HG03064 (cell line): Measurements from ENCODE around the gene SH3RF2.
"Not testable (repeated sequence)": the region's sequence is repeated elsewhere in the genome, so short reads cannot be mapped to it uniquely, and the experiment has no call there.

Experiments
- ATAC-seq: cut with Tn5 transposase; IDR thresholded peaks from one replicate; pipeline ENCODE4 v1.9.1; 2021; ENCODE audit warnings: low read depth; ENCODE audit not compliant: unreplicated experiment

Gene SH3RF2, protein sequence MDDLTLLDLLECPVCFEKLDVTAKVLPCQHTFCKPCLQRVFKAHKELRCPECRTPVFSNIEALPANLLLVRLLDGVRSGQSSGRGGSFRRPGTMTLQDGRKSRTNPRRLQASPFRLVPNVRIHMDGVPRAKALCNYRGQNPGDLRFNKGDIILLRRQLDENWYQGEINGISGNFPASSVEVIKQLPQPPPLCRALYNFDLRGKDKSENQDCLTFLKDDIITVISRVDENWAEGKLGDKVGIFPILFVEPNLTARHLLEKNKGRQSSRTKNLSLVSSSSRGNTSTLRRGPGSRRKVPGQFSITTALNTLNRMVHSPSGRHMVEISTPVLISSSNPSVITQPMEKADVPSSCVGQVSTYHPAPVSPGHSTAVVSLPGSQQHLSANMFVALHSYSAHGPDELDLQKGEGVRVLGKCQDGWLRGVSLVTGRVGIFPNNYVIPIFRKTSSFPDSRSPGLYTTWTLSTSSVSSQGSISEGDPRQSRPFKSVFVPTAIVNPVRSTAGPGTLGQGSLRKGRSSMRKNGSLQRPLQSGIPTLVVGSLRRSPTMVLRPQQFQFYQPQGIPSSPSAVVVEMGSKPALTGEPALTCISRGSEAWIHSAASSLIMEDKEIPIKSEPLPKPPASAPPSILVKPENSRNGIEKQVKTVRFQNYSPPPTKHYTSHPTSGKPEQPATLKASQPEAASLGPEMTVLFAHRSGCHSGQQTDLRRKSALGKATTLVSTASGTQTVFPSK

DNA sequence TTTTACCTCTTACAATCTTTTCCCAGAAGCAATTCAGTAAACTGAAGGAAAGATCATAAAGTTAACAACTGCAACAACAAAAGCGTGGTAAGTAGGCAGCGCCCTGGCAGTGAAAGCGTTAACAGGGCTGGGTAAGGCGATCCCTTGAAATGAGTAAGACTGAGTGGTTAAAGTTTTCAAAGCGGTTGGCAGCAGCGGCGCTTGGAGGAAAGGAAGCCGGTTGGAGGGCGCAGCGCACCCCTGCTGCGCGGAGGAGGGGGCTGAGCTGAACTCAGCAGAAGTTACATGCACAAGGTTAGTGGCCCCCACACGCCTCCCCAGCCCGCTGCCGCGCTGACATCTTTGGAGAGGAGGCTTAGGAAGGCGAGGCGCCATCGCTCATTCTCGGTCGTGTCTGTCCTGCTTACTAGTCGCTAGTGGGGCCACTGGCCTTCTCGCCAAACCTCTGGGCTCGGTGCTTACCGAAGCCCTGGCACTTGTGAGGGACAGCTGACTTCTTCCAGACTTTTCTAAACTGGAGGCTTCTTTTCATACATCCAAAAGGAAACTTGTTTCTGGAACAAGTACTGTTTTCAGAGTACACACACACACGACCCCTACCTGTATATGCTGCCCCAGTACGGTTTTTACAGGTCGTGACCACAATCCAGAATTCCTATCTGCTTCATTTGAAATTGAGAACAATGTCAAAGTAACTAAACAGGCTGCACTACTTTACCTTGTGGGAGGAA is at the start of gene SH3RF2:
Gene SH3RF2 (plus strand): TSS at position 178 of the 731 bp plus-strand sequence. CDS start 1,351 bp downstream, outside the sequence.
- no peak for ATAC-seq

DNA sequence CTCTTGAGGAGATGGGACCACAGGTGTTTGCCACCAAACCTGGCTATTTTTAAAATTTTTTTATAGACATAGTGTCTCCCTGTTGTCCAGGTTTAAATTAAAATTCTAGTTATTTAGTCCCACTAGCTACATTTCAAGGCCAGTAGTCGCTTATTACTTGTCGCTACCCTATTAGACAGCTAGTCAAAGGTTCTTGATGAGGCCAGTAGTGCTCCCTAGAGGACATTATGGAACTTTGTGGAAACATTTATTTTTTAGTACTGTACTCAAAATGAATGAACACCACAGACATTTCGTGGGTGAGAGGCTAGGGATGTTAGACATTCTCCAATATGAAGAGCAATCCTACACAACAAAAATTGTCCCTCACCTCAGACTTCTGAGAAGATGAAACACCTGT is 49.2 kb upstream of the SH3RF2 start:
- no peak for ATAC-seq

DNA sequence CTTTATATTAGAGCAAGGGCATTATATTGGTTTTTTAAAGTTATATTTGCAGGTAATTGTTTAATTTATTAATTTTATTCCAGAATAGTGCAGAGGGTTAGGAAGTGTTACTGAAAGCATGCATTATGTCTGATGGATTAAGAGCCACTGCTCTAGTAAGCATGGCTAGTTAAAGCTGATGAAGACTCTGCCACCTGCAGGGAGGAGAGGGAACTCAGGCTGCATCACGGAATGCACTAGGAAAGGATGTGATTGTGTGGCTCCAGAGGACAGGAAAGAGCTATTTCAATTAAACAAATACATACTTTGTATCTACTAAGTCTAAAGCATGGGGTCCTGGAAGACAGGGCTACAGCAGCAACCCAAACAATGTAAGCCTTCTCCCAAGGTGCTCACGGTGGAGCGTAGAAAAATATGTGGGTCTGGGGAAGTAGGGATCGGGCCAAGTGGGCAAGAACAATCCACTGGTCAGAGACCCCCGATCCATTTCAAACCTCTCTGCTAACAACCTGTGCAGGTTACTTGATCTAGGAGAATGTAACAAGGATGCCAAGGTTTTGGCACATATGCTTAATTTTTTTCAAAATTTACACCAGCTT is 48.3 kb upstream of the SH3RF2 start:
- ATAC-seq = no peak

DNA sequence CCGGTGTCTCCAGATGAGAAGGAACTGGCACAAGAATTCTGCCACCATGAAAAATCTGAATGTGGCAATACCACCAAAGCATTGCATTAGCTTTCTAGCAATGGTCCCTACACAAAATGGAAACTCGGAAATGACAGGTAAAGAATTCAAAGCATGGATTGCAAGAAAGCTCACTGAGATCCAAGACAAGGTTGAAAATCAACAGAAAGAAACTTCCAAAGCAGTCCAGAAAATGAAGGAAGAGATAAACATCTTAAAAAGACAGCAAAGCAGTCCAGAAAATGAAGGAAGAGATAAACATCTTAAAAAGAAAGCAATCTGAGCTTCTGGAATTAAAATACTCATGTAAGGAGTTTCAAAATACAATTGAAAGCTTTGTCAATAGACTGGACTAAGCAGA is 46.8 kb upstream of the SH3RF2 start:
- no peak for ATAC-seq

DNA sequence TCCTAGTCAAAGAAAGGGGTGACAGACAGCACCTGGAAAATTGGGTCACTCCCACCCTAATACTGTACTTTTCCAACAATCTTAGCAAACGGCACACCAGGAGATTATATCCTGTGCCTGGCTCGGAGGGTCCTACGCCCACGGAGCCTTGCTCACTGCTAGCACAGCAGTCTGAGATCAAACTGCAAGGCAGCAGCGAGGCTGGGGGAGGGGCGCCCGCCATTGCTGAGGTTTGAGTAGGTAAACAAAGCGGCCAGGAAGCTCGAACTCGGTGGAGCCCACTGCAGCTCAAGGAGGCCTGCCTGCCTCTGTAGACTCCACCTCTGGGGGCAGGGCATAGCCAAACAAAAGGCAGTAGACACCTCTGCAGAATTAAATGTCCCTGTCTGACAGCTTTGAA is 45.0 kb upstream of the SH3RF2 start:
- ATAC-seq = not testable (repeated sequence)

DNA sequence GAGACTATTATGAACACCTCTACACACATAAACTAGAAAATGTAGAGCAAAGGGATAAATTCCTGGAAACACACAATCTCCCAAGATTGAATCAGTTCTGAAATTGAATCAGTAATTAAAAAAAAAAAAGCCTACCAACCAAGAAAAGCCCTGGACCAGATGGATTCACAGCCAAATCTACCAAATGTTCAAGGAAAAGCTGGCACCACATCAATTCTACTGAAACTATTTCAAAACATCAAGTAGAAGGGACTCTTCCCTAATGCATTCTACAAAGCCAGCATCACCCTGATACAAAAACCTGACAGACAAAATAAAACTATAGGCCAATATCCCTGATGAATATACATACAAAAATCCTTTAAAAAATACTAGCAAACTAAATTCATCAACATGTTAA is 38.2 kb upstream of the SH3RF2 start:
- ATAC-seq = no peak

DNA sequence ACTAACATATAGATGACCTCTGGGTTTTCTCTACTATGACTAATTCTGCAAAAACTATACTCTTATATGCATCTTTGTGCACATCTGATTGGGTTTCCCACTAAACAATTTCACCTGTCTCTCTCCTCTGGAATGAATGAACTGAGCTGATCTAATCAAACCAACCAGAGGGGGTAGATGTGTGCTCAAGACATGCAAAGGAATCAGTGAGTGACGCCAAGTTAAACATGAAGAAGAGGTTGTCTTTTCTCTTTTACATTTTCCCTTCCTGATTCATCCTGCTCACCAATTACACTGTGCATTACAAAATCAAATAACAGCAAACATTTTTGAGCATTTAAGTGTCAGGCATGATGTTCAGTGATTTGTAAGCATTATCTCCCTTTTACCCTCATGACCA is 34.0 kb upstream of the SH3RF2 start:
- no peak for ATAC-seq

DNA sequence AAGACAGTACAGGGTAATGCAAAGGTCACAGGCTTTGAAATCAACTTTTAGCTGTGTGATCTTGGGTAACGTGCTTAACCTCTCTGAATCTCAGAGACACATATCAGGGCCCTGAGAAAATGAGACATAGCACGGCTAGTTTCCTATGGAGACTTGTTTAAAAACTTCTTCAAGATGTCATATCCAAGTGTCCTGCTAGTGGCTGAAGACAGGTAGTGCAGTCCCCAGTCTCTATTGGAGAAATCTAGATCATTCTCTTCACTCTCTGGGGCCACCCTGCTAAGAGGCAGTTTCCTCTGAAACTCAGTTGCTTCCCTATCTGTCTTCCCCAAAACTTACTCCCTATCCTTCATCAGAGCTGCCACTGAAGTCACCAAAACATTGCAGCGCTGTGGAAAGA is 33.3 kb upstream of the SH3RF2 start:
- no peak for ATAC-seq

DNA sequence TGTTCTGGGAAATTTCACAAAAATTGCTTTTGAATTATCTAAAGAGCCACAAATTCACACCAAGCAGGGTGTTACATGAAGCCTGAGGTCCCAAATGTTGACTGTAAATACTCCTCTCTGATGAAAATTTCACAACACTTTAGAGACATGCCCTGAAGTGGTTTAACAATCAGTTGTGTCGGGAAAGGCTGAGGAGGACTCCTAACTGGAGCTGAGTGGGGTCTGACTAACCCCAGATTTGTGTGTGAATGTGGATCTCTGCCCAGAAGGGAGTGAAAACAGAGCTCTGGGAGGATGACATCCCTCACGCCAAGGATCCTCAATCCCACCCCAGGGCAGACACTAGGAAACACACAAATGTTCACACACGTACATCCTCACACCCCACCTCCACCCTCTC is 32.5 kb upstream of the SH3RF2 start:
- no peak for ATAC-seq

DNA sequence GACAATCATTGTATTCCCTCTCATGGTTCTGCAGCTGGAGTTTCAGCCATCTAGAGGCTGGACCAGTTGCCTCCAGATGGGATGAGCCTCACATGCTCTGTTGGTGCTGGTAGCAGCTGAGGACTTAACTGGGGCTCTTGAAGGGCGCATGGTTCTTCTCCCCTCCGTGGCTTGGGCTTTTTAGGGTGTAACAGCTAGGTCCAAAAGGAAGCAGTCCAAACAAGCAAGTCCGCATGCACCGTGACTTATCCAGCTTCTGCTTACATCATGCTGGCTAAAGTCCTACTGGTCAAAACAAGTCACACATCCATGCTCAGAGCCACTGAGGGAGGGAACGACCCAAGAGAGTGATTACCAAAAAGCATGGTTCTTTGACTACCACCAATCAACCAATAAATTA is 31.6 kb upstream of the SH3RF2 start:
- ATAC-seq = no peak

DNA sequence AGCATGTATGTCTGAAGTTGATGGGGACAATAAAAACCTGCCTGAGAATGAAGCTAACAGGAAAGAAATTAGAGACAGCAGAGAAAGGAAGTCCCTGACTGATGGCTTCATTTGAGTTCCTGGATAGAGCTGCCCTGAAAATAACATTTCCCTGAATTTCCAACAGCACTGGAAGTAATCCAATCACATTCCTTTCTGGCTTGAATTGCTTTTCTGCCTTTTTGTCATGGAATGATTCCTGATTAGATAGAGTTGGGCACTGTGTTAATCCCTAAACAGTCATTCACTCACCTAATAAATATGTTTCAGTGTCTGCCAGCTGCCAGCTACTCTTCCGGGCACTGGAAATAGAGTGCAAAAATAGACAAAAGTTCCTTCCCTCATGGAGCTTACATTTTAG is 30.0 kb upstream of the SH3RF2 start:
- ATAC-seq = no peak

DNA sequence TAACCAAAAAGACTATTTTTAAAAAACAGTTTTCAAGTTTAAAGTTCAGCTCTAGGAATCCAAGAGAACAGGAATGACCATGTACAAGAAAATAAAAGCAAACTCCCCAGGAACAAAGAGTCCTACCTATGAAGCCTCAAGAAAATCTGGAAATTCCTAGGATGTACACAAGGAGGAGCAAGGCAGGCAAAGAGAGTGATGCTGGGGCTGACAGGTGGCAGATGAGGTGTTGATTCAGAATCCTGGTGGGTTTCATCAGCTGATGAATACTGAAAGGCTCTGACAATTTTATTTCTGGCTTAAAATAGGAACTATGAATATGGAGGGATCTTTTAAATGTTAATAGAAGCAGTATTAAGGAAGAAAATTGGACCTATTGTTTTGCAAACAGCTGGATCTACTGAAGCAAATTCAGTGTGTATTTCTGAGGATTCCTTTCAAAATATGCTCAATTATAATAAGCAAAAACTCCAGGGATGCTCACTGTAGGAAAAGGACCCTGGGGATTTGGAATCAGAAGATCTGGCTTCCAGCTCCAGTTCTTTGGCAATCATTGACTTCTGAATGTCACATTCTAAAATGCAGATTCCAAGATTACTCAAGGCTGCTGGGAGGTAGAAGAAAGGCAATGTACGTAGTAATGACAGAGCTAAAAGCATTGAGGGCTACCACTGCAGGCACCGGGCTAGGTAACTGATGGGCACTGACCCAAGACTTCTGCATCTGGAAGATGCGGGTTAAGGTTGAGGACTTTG is 28.0 kb upstream of the SH3RF2 start:
- no peak for ATAC-seq

DNA sequence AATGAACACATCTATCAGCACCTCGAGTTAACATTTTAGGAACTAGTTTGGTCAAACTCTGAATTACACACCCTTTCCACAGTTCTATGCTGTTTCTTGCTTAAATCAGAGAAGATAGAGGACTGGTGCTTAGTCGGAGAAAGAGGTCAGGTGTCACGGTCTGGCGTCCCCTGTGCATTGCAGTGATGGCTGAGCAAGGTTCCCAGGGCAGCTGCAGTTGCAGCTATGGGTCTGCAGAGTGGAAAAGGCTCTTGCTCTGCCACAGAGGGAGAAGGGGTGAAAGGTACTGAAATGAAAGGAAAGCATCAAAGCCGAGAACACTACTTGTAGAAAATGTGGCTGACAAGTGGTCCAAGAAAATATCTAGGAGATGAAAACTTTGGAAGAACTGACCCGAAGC is 25.2 kb upstream of the SH3RF2 start:
- ATAC-seq = no peak

DNA sequence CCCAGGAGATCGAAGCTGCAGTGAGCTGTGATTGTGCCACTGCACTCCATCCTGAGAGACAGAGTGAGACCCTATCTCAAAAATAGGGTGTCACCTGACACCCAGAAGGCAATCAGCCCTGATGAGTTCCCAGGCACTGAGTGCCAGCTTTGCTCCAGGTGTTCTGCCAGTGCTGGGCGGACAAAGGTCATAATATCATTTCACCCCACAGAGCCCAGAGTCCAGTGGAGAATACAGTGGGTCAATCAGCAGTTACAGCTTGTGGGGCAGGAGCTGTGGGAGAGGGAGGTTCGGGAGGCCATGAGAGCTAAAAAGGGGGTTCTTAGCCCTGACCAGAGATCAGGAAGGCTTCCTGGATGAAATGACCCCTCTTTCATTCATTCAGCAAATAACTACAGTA is 24.4 kb upstream of the SH3RF2 start:
- ATAC-seq = no peak

DNA sequence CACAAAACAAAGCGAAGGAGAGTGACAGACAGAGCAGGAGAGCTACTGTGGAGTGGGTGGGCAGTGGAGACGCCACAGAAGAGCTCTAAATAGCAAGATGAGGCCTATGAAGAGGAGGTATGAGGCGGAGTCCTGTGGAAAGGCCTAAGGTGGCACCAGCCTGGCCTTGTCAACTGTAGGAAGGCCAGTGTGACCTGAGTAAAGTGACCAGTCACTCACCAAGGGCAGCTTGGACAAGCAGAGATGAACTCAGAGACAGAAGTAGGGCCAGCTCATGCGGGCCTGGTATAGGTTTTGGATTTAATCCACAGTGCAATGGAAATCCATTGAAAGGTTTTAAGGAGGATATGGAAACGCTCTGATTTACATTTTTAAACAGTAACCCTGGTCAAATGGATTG is 23.8 kb upstream of the SH3RF2 start:
- ATAC-seq = no peak

DNA sequence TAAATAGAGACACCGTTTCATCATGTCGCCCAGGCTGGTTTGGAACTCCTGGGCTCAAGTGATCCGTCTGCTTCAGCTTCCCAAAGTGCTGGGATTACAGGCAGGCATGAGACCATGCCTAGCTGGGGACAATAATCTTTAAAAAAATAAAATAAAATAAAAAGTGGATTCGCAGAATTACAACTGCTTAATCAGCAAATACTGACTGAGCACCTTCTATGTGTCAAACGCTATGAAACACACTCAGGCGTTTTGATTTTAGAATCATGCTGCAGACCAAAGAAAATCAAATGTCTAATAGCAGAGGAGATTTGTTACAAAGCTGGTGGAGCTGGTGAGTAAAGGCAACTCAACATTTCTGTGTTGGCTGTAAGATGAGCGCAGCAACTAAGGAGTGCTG is 22.7 kb upstream of the SH3RF2 start:
- ATAC-seq = no peak

DNA sequence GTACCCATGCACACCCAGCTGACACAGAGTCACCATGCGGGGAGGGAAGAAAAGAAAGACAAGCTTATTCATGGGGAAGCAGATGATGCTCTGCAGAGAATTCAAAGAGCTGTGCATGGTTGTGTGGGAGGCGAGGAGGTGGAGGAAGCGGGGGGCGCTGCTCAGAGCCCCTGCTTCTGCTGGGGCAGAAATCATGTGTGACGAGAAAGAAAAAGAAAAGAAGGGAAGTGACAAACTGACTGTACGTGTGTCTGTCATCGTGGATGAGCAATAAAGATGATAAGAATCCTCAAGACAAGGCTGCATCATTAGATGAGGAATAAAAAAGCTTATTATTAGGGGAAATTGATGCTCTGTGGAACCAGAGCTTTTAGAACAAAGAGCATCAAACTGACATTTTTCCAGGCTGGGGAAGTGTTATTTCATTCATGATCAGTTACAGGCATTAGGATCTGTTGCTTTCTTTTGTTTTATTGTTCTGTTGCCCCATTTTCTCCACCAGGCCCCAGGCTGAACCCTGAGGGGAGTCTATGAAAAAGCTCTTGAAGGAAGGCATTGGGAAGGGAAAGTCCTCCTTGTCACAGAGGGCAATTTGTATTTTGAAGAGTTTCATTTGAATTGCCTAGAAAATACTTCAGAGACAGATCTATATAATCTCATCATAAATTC is 20.3 kb upstream of the SH3RF2 start:
- no peak for ATAC-seq

DNA sequence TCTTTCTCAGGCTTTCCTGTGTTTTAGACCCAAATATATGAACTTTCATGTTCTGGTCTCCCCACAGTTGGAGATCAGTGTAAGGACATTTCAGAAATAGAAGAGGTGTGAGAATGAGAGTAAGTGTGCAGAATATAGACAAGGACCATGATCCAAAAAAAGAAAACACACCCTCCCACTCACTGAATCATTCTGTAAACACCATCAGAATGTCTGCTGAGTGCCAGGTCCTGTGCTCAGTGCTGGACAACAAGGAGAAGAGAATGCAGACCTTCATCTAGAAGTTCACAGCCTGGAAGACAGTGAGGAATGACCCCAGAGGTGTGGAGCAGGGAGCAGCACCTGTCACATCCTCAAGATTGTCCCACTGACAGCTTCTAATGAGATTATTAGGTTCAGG is 19.1 kb upstream of the SH3RF2 start:
- ATAC-seq = no peak

DNA sequence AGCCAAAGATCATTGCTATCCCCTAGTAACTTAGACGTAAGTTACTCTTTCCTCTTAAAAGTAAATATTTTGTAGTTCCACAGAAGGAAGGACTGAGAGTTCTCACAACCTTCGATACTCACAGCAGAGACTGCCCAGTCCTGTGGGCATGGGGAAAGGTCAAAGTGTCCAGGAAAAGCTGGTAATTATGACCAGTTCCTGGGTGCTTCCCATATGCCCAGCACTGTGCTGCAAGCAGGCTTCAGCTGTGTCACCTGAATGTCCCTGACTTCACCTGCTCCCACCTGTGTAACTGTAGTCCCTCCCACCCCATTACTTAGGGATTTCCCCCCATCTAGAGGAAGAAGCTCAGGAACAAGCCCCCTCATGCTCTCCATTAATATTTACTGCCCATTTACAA is 18.0 kb upstream of the SH3RF2 start:
- ATAC-seq = no peak

DNA sequence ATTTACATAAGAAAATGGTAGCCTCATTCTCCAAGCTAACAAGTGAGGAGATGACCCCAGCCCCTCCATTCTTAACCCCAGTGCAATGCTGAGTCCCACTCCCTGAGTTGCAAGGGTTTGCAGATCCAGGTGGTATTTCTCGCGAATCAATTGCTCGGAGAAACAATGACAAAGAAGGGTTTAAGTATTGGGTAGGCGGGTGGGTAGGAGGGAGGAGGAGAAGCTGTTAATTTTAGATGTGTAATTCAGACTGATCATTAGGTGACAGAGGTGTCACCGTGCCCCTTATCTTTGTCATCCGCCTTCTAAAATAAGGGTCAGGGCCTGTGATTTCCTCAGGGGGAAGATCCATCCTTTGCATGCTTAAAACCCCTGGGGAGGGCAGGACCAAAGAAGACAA is 17.0 kb upstream of the SH3RF2 start:
- ATAC-seq = no peak
